OCI-LY3 (cell line): ENCODE measurements around the gene PRL.

Experiments used
- H2AFZ ChIP-seq: fragments of 200-600, 300-600 bp; shearing (Covaris generic); 2 replicates; pipeline ENCODE4 v1.6.0; 2014; ENCODE audit warnings: antibody characterized with exemption, low read depth, low read length
- H3K27ac ChIP-seq: fragments of 200-600, 300-600 bp; sonication (generic); 2 replicates; pipeline ENCODE4 v1.5.1; 2014; ENCODE audit warnings: mild to moderate bottlenecking, low read length, moderate library complexity, mixed read lengths
- H3K27me3 ChIP-seq: fragments of 200-600, 300-600 bp; sonication (generic); 2 replicates; pipeline ENCODE4 v1.6.1; 2014; ENCODE audit warnings: low read depth, low read length, mixed read lengths
- H3K36me3 ChIP-seq: fragments of 200-600, 300-600 bp; sonication (generic); replicated peaks from 2 replicates; pipeline ENCODE3; 2014; ENCODE audit warnings: low read depth, low read length, mixed read lengths
- H3K4me1 ChIP-seq: fragments of 300-600, 200-600 bp; sonication (generic); 2 replicates; pipeline ENCODE4 v1.6.1; 2014; ENCODE audit warnings: low read length, mixed read lengths
- H3K4me2 ChIP-seq: fragments of 200-600, 300-600 bp; sonication (generic); 2 replicates; pipeline ENCODE4 v1.6.1; 2014; ENCODE audit warnings: low read length, mixed read lengths
- H3K4me3 ChIP-seq: fragments of 300-600, 200-600 bp; sonication (generic); 2 replicates; pipeline ENCODE4 v1.5.1; 2014; ENCODE audit warnings: antibody characterized with exemption, mild to moderate bottlenecking, low read length, moderate library complexity
- H3K79me2 ChIP-seq: fragments of 300-600, 200-600 bp; shearing (Covaris generic); 2 replicates; pipeline ENCODE4 v1.6.1; 2014; ENCODE audit warnings: mild to moderate bottlenecking, low read length, mixed read lengths
- H3K9ac ChIP-seq: fragments of 300-600, 200-600 bp; shearing (Covaris generic); 2 replicates; pipeline ENCODE4 v1.6.0; 2014; ENCODE audit warnings: mild to moderate bottlenecking, low read length, moderate library complexity
- H3K9me3 ChIP-seq: fragments of 200-600, 300-600 bp; shearing (Covaris generic); 2 replicates; pipeline ENCODE4 v1.6.1; 2014; ENCODE audit warnings: low read length, mixed read lengths; ENCODE audit not compliant: insufficient read depth
- H4K20me1 ChIP-seq: fragments of 200-600, 300-600 bp; sonication (generic); 2 replicates; pipeline ENCODE4 v1.6.1; 2016; ENCODE audit warnings: low read length, mixed read lengths; ENCODE audit not compliant: insufficient read depth
- CTCF ChIP-seq: fragments of 200-600, 300-600 bp; sonication (generic); IDR thresholded peaks from 2 replicates; pipeline ENCODE4 v1.5.1; 2014; ENCODE audit warnings: antibody characterized with exemption, low read length, low read depth
- EZH2phosphoT487 ChIP-seq: fragments of 200-600 bp; shearing (Covaris generic); IDR thresholded peaks from 2 replicates; pipeline ENCODE4 v1.6.1; 2018; ENCODE audit warnings: antibody characterized with exemption, mixed run types, low read depth

PRL gene

GRCh38 chr6:22322103-22323030 is 25.5 kb upstream of the PRL start:
- Histone ChIP-seq H2AFZ (no peak overlapping the region), H3K4me3 (no peak overlapping the region), H3K4me2 (no peak overlapping the region), H3K79me2 (no peaks in the 10 kb centered on the region), H3K27me3 (no peaks in the 10 kb centered on the region), H3K27ac (no peak overlapping the region), H3K4me1 (no peaks in the 10 kb centered on the region), H3K9me3 (no peaks in the 10 kb centered on the region), H3K9ac (no peak overlapping the region), H3K36me3 (no peaks in the 10 kb centered on the region), H4K20me1 (no peaks in the 10 kb centered on the region)
- TF ChIP-seq CTCF (no peak), EZH2phosphoT487 (no peak)

GRCh38 chr6:22320750-22321149 is 23.9 kb upstream of the PRL start:
- Histone ChIP-seq H3K4me2 (no peak overlapping the region), H4K20me1 (no peaks in the 10 kb centered on the region), H3K9me3 (no peaks in the 10 kb centered on the region), H3K4me3 (no peak overlapping the region), H3K36me3 (no peaks in the 10 kb centered on the region), H3K27me3 (no peaks in the 10 kb centered on the region), H2AFZ (no peak overlapping the region), H3K9ac (no peak overlapping the region), H3K27ac (no peak overlapping the region), H3K79me2 (no peaks in the 10 kb centered on the region), H3K4me1 (no peaks in the 10 kb centered on the region)
- no peak for TF ChIP-seq EZH2phosphoT487
- no peak for TF ChIP-seq CTCF

- no peak for TF ChIP-seq EZH2phosphoT487
- no peak for TF ChIP-seq CTCF
- Histone ChIP-seq H3K4me2 (no peak overlapping the region), H3K36me3 (no peaks in the 10 kb centered on the region), H4K20me1 (no peaks in the 10 kb centered on the region), H3K27me3 (no peaks in the 10 kb centered on the region), H3K79me2 (no peaks in the 10 kb centered on the region), H3K9ac (no peak overlapping the region), H3K9me3 (no peaks in the 10 kb centered on the region), H3K4me1 (no peaks in the 10 kb centered on the region), H3K27ac (no peak overlapping the region), H2AFZ (no peak overlapping the region), H3K4me3 (no peak overlapping the region)
Measured at GRCh38 chr6:22318404-22318803, 21.6 kb upstream of the PRL start.

- H3K9me3 ChIP-seq: no peaks in the 10 kb centered on the region
- no peak overlapping the region for H3K27ac ChIP-seq
- no peaks in the 10 kb centered on the region for H3K36me3 ChIP-seq
- no peaks in the 10 kb centered on the region for H4K20me1 ChIP-seq
- no peak for TF ChIP-seq CTCF
- TF ChIP-seq EZH2phosphoT487: no peak
- no peak overlapping the region for H2AFZ ChIP-seq
- no peaks in the 10 kb centered on the region for H3K27me3 ChIP-seq
- H3K9ac ChIP-seq: no peak overlapping the region
- no peaks in the 10 kb centered on the region for H3K4me1 ChIP-seq
- H3K79me2 ChIP-seq: no peaks in the 10 kb centered on the region
- no peak overlapping the region for H3K4me3 ChIP-seq
- H3K4me2 ChIP-seq: no peak overlapping the region
Measured at GRCh38 chr6:22313796-22314195, 17.0 kb upstream of the PRL start.
